Measurements from ENCODE around the gene TPRKB.
"Not testable (repeated sequence)": the region's sequence is repeated elsewhere in the genome, so short reads cannot be mapped to it uniquely, and the experiment has no call there.

The TPRKB gene

DNA sequence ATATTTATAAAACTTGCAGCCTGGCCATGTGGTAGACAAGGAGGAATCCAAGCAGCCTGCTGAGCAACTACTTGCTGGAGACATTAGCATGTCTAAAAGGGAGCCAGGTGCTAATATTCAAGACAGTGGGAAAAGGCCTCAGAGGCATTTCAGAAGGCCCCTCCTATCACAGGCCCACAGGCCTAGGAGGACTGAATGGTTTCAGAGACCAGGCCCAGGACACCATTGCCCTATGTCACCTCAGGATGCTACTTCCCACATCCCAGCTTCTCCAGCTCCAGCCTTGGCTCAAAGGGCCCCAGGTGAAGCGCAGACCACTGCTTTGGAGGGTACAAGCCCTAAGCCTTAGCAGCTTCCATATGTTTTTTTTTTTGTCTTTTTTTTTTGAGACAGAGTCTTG, 39.0 kb downstream of the TPRKB start:
- DNase-seq: no peak

DNA sequence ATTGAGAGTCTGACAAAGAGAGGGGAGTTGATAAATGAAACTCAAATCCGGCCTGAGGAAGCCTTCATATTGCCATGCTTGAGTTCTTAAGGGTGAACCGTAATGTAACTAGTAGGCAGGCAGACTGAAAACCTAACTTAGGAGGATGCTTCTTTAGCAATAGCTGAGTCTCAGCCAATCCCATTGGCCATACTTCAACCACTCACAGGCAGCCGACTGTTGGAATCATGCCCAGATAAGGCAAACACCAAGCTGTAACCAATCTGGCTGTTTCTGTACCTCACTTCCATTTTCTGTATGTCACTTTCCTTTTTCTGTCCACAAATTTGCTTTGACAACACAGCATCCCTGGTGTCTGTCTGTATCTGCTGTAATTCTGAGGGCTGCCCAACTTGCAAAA, 39.5 kb downstream of the TPRKB start:
- DNase-seq: no peak

DNA sequence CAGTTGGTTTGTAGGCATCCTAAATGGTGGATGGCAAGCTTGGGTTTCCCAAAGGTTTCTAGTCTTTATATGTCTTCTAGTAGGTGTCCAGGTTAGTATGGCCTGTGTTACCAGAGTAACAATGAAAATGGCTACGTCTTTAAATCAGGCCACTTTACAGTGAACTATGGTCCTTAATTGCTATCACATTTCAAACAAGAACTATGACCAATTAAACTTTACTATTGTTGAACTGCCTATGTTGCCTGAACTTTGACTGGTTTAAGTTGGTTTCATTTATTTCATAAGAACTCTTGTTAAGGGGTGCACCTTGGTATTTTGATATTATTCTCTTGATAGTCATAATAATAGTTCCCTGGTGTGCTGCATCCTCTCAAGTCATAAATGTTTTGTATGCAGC, 40.2 kb downstream of the TPRKB start:
- not testable (repeated sequence) for DNase-seq

DNA sequence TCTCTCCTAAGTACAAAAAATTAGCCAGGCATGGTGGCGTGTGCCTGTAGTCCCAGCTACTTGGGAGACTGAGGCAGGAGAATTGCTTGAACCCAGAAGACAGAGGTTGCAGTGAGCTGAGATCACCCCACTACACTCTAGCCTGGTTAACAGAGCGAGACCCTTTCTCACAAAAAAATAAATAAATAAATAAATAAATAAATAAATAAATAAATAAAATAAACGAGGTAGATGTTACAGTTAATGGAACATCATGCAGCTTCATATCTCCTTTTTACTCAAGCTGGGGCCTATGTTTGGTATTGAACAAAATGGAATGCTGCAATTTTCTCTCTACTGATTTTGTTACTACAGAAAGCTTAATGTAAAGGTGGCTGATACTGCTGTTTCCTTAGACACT, 40.6 kb downstream of the TPRKB start:
- DNase-seq: not testable (repeated sequence)

DNA sequence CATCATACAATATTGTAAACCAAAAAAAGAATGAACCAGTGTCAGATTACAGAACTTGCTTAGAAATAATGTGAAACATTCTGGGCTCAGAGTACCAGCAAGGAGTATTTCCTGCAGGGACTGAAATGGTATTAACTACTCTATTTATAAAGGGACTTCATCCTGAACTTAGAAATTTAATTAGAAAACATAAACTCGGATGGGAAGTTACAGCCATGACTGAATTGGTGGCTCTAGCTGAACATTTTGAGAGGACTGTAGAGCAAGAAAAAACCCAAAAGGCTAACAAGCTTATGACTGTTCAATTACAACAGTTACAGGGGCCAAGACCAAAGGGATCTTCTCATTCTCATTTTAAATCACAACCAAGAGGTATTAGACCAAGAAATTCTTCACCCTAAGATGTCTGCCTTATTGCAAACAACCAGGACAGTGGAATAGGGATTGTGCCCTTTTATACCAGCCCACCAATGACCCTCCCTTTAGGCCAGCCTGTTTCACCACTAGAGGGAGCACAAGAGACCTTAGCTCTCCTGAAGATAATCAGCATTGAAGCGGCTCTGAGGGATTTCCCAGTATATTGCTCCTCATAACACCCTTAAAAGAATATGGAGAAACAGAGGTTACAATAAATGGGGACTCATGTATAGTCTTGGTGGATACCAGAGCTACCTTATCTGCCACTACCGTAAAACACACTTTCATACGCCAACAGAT, 46.6 kb downstream of the TPRKB start:
- DNase-seq: peak; percentile 47 to 53 (median 53)

DNA sequence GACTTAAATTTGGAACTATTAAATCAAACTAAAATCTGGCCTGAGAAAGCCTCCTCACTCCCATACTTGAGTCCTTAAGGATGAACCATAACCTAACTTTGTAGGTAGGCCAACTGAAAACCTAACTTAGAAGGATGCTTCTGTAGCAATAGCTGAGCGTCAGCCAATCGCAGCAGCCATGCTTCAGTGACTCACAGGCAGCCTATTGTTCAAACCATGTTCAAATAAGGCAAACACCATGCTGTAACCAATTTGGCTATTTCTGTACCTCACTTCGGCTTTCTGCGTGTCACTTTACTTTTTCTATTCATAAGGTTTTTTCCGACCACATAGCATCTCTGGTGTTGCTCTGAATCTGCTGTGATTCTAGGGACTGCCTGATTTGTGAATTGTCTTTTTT, 48.7 kb downstream of the TPRKB start:
- DNase-seq: not testable (repeated sequence)

DNA sequence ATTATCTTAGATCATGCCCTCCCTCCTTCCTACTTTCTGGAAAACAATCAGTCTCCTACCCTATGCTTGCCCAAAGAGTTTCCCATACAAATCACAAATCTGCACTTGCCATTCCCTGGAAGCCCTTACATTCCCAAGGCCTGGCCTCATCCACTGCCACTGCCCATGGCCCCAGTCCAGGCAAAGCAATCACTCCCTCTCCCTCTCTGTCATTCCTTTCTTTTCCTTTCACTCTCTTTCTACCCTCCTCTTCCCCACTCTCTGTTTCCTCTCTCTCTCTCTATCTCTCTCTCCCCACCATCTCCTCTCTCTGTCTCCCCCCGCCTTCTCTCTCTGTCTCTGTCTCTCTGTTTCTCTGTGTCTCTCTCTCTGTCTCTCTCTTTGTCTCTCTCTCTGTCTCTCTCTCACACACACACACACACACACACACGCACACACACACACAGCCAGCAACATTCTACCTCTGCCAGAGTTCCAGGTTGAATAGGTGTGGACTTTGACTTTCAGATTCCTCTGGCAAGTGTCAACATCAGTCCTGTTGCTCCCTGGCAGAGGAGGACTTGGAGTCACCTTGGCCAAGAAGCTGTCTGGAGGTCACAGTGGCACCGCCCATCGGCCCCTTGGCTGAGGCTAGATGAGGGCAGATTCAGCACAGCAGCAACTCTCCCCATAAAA, 51.2 kb downstream of the TPRKB start:
- no peak for DNase-seq

DNA sequence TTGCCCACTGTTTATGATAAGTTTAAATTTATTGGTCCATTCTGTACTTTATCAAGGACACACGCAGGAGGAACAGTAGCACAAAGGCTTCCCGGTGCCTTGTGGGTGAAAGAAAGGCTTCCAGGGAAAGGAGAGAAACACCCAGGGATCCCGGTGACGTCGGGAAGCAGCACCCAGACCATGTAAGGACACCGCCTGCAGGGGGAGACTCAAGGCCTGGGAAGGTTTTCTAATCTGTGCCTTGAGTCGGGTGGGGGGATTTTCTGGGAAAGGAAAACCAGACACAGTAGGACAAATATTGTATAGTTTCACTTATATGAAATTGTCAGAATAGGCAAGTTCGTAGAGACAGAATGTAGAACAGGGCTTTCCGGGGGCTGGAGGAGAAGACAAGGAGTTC, 52.2 kb downstream of the TPRKB start:
- DNase-seq: not testable (repeated sequence)

DNA sequence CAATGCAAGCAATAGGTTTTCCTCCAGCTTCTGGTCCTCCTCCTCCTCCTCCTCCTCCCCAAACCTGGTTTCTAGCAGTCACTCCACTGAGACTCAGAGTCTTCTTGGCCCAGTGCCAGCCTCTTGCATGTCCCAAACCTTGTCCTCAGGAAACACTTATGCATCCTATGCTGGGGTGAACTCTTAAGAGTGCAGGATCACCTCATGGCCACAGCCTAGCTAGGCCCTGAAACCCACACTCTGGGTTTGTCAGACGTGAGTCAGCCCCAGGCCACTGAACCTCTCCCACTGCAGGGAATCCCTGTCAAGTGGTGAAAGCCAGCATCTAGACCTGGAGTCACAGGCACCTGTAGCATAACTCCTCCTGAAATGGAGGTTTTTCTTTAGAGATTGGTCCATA, 52.8 kb downstream of the TPRKB start:
- DNase-seq: not testable (repeated sequence)

DNA sequence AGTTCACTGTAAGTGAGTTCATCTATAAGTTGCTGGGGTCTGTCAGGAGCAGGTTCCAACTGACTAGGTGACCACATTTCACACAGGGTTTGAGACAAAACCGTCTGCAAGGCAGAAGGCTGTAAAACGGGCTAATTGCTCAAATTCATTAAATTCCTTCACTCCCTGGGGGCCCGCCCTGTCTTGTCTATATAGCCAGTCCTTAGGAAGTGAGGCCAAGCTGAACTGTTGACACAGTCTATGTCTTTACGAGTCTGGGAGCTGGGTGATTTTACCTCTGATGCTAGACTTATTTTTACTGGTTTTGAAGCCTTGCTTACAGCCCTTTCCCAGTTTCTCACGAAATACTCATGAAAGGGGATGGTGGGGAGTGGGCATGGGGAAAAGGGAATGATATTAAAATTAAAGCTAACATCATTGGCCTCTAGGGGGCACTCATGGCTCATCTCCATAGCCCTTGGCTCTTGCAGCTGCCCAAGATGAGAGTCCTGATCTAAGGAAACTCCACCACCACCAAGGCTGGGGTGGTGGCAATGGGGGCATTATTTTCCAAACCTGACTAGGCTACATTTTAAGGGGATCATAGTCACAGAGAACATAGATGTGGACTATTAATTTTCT, 57.1 kb downstream of the TPRKB start:
- DNase-seq: peak; percentile 64 to 81 (median 65)
